ENCODE data around the gene SMIM14. TPM values are rescaled to one million over a fixed set of nuclear protein-coding genes. Genes with fewer than 3 reads are reported as not detected.

Gene SMIM14
- total RNA-seq, 1 experiment from 2014 or later: 32.3 TPM

DNA sequence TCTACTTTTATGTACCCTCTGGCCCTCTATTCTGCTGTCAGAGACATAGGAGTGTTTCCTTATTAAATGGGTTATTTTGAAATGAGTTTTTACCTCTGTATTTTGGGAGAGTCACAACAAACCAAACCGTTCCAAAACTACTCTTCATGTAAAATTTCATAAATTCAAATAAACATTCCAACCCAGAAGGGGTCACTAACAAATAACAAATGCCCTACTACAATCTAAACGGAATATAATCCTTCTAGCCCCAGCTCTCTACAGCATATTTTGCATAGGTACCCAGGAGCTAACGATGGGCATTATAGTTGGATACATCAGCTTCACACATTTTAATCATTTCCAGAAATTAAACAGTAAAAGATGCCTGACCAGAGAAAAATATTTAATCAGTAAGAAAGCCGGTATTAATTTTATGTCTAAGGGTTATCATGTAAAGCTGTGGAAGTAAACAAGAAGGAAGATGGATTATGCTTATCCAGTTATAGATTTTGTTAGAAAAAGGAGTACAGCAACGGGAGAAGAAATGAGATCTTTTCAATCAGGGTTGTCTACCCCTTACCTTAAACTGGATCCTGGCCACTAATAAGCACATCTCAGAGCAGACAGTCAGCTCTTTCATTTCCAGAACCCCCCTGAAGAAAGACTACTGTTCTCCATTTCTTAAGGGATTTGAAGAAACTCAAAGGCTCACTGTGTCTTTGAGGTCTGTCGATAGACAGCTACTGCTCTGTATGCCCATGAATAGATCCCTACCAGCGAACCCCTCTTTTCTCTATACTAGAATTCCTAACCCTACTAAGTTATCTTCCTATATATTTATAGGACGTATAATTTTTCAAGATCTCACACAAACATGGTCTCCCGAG lies 112.6 kb downstream of the SMIM14 start:
- TF ChIP-seq ZNF121 (CRISPR knock-in tag; IDR thresholded peaks at IDR 0.05): no peak
- TF ChIP-seq, protein P1, sequence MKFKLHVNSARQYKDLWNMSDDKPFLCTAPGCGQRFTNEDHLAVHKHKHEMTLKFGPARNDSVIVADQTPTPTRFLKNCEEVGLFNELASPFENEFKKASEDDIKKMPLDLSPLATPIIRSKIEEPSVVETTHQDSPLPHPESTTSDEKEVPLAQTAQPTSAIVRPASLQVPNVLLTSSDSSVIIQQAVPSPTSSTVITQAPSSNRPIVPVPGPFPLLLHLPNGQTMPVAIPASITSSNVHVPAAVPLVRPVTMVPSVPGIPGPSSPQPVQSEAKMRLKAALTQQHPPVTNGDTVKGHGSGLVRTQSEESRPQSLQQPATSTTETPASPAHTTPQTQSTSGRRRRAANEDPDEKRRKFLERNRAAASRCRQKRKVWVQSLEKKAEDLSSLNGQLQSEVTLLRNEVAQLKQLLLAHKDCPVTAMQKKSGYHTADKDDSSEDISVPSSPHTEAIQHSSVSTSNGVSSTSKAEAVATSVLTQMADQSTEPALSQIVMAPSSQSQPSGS (CRISPR knock-in tag; IDR thresholded peaks at IDR 0.05; ENCODE audit: borderline replicate concordance, low read depth): no peak
- TF ChIP-seq, protein P2, sequence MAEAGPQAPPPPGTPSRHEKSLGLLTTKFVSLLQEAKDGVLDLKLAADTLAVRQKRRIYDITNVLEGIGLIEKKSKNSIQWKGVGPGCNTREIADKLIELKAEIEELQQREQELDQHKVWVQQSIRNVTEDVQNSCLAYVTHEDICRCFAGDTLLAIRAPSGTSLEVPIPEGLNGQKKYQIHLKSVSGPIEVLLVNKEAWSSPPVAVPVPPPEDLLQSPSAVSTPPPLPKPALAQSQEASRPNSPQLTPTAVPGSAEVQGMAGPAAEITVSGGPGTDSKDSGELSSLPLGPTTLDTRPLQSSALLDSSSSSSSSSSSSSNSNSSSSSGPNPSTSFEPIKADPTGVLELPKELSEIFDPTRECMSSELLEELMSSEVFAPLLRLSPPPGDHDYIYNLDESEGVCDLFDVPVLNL (CRISPR knock-in tag; IDR thresholded peaks at IDR 0.05; ENCODE audit: borderline replicate concordance, low read depth): no peak
- TF ChIP-seq SMAD4 (CRISPR knock-in tag; IDR thresholded peaks at IDR 0.05): no peak
- no peak for TF ChIP-seq TEAD4 (CRISPR knock-in tag; IDR thresholded peaks at IDR 0.05)
- TF ChIP-seq NR2C2 (CRISPR knock-in tag; IDR thresholded peaks at IDR 0.05): no peak
- no peak for TF ChIP-seq GABPB1 (CRISPR knock-in tag; IDR thresholded peaks at IDR 0.05)
- TF ChIP-seq, protein P3, sequence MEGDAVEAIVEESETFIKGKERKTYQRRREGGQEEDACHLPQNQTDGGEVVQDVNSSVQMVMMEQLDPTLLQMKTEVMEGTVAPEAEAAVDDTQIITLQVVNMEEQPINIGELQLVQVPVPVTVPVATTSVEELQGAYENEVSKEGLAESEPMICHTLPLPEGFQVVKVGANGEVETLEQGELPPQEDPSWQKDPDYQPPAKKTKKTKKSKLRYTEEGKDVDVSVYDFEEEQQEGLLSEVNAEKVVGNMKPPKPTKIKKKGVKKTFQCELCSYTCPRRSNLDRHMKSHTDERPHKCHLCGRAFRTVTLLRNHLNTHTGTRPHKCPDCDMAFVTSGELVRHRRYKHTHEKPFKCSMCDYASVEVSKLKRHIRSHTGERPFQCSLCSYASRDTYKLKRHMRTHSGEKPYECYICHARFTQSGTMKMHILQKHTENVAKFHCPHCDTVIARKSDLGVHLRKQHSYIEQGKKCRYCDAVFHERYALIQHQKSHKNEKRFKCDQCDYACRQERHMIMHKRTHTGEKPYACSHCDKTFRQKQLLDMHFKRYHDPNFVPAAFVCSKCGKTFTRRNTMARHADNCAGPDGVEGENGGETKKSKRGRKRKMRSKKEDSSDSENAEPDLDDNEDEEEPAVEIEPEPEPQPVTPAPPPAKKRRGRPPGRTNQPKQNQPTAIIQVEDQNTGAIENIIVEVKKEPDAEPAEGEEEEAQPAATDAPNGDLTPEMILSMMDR (IDR thresholded peaks at IDR 0.05): no peak
- TF ChIP-seq, protein P4, sequence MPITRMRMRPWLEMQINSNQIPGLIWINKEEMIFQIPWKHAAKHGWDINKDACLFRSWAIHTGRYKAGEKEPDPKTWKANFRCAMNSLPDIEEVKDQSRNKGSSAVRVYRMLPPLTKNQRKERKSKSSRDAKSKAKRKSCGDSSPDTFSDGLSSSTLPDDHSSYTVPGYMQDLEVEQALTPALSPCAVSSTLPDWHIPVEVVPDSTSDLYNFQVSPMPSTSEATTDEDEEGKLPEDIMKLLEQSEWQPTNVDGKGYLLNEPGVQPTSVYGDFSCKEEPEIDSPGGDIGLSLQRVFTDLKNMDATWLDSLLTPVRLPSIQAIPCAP (CRISPR knock-in tag; IDR thresholded peaks at IDR 0.05): no peak
- no peak for TF ChIP-seq TP53 (CRISPR knock-in tag; IDR thresholded peaks at IDR 0.05)
- TF ChIP-seq, protein P5, sequence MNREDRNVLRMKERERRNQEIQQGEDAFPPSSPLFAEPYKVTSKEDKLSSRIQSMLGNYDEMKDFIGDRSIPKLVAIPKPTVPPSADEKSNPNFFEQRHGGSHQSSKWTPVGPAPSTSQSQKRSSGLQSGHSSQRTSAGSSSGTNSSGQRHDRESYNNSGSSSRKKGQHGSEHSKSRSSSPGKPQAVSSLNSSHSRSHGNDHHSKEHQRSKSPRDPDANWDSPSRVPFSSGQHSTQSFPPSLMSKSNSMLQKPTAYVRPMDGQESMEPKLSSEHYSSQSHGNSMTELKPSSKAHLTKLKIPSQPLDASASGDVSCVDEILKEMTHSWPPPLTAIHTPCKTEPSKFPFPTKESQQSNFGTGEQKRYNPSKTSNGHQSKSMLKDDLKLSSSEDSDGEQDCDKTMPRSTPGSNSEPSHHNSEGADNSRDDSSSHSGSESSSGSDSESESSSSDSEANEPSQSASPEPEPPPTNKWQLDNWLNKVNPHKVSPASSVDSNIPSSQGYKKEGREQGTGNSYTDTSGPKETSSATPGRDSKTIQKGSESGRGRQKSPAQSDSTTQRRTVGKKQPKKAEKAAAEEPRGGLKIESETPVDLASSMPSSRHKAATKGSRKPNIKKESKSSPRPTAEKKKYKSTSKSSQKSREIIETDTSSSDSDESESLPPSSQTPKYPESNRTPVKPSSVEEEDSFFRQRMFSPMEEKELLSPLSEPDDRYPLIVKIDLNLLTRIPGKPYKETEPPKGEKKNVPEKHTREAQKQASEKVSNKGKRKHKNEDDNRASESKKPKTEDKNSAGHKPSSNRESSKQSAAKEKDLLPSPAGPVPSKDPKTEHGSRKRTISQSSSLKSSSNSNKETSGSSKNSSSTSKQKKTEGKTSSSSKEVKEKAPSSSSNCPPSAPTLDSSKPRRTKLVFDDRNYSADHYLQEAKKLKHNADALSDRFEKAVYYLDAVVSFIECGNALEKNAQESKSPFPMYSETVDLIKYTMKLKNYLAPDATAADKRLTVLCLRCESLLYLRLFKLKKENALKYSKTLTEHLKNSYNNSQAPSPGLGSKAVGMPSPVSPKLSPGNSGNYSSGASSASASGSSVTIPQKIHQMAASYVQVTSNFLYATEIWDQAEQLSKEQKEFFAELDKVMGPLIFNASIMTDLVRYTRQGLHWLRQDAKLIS (CRISPR knock-in tag; IDR thresholded peaks at IDR 0.05; ENCODE audit: borderline replicate concordance): no peak
- no peak for TF ChIP-seq PRRX2 (CRISPR knock-in tag; IDR thresholded peaks at IDR 0.05)
- TF ChIP-seq, protein P6, sequence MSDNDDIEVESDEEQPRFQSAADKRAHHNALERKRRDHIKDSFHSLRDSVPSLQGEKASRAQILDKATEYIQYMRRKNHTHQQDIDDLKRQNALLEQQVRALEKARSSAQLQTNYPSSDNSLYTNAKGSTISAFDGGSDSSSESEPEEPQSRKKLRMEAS (CRISPR knock-in tag; IDR thresholded peaks at IDR 0.05): no peak
- no peak for TF ChIP-seq NR3C1 (CRISPR knock-in tag; conservative IDR thresholded peaks at IDR 0.05; ENCODE audit: low read depth)
- TF ChIP-seq ZBTB21 (CRISPR knock-in tag; IDR thresholded peaks at IDR 0.05; ENCODE audit: borderline replicate concordance): no peak
- TF ChIP-seq, protein P7, sequence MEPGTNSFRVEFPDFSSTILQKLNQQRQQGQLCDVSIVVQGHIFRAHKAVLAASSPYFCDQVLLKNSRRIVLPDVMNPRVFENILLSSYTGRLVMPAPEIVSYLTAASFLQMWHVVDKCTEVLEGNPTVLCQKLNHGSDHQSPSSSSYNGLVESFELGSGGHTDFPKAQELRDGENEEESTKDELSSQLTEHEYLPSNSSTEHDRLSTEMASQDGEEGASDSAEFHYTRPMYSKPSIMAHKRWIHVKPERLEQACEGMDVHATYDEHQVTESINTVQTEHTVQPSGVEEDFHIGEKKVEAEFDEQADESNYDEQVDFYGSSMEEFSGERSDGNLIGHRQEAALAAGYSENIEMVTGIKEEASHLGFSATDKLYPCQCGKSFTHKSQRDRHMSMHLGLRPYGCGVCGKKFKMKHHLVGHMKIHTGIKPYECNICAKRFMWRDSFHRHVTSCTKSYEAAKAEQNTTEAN (CRISPR knock-in tag; IDR thresholded peaks at IDR 0.05): no peak
- no peak for TF ChIP-seq FOXK1 (CRISPR knock-in tag; IDR thresholded peaks at IDR 0.05)
- Mint-ChIP-seq H3K27me3 (ENCODE audit: low read depth) (peaks cover 6% of the 10 kb centered on the region), H3K27ac (peak overlapping the region; percentile 96), H3K9me3 (peaks cover 11% of the 10 kb centered on the region), H3K4me3 (peak overlapping the region; percentile 99), H3K4me1 (peaks cover 22% of the 10 kb centered on the region), H3K36me3 (peaks cover 27% of the 10 kb centered on the region)
- POLR2A ChIA-PET: interaction anchor here (1.0 kb wide), 1 partner anchor 113 kb away, joined by 3 read pairs; the partner anchor contains the start of gene SMIM14
- no peak for ATAC-seq
- DNase-seq (ENCODE audit: low spot score): no peak
- CTCF ChIA-PET: interaction anchor here (2.0 kb wide), 1 partner anchor 57 kb away, joined by 11 read pairs; no protein-coding TSS in a partner anchor

All from WTC11 (cell line).